ENCODE measurements around the gene TNFRSF6B. TPM values are rescaled to one million over a fixed set of nuclear protein-coding genes. Genes with fewer than 3 reads are reported as not detected.
A peak's percentile ranks its signal among the peaks of the same experiment; 100 is the strongest.
"Not testable (repeated sequence)": the region's sequence is repeated elsewhere in the genome, so short reads cannot be mapped to it uniquely, and the experiment has no call there.

Gene TNFRSF6B
- total RNA-seq, 3 donors from 2014 or later (not counting 1 experiment from before 2014, with no cell fraction given): not detected

GRCh38 chr20:63730189-63730733, 33.8 kb downstream of the TNFRSF6B start:
- H3K36me3 Mint-ChIP-seq; H3K27me3 Mint-ChIP-seq (ENCODE audit: low read depth in 2 of 2); ATAC-seq; H3K9me3 Mint-ChIP-seq; H3K27me3 ChIP-seq (ENCODE audit: control insufficient read depth, insufficient read depth, low read length); H3K4me3 ChIP-seq (ENCODE audit: low read length); H3K27ac Mint-ChIP-seq; H3K4me3 Mint-ChIP-seq; H3K9me3 ChIP-seq (ENCODE audit: control insufficient read depth, insufficient read depth, low read length): not testable (repeated sequence)
- 66% methylated on average over 18 of the region's 18 CpGs for WGBS (ENCODE audit: insufficient coverage)
- DNase-seq: peak in 1 of 2 donors; percentile 16
- Histone ChIP-seq H3K27ac (ENCODE audit: low read length) (peak overlapping the region; percentile 21), H3K36me3 (ENCODE audit: control insufficient read depth, insufficient read depth, low read length) (peaks cover 25% of the 10 kb centered on the region), H3K4me1 (ENCODE audit: control insufficient read depth, insufficient read depth, low read length) (peaks cover 59% of the 10 kb centered on the region)
- H3K4me1 Mint-ChIP-seq: peaks cover 33 to 34% of the 10 kb centered on the region in 2 donors
- intact Hi-C loops (cut with micrococcal nuclease): loop anchor here (10.0 kb wide), 1 partner anchor 95 kb away; no protein-coding TSS in a partner anchor

- H3K36me3 Mint-ChIP-seq: no peaks in the 10 kb centered on the region
- H3K27me3 Mint-ChIP-seq (ENCODE audit: low read depth in 2 of 2): no peaks in the 10 kb centered on the region
- Histone ChIP-seq H3K4me1 (ENCODE audit: control insufficient read depth, insufficient read depth, low read length) (peaks cover 70% of the 10 kb centered on the region), H3K27me3 (ENCODE audit: control insufficient read depth, insufficient read depth, low read length) (no peaks in the 10 kb centered on the region), H3K4me3 (ENCODE audit: low read length) (no peak overlapping the region), H3K27ac (ENCODE audit: low read length) (no peak overlapping the region), H3K9me3 (ENCODE audit: control insufficient read depth, insufficient read depth, low read length) (no peaks in the 10 kb centered on the region), H3K36me3 (ENCODE audit: control insufficient read depth, insufficient read depth, low read length) (peaks cover 24% of the 10 kb centered on the region)
- H3K4me3 Mint-ChIP-seq: no peak overlapping the region
- TF ChIP-seq CTCF (IDR thresholded peaks at IDR 0.05): no peak
- no peak overlapping the region for H3K27ac Mint-ChIP-seq
- H3K4me1 Mint-ChIP-seq: peaks cover 45% of the 10 kb centered on the region in 2 donors
- ATAC-seq: no peak
- no peaks in the 10 kb centered on the region for H3K9me3 Mint-ChIP-seq
- no peak for DNase-seq
- intact Hi-C loops (cut with micrococcal nuclease): loop anchor here (10.0 kb wide), 1 partner anchor 97 kb away; no protein-coding TSS in a partner anchor
- 83% methylated on average over 4 of the region's 5 CpGs for WGBS (ENCODE audit: insufficient coverage)
Observed at GRCh38 chr20:63731410-63731809, 35.0 kb downstream of the TNFRSF6B start.

DNA sequence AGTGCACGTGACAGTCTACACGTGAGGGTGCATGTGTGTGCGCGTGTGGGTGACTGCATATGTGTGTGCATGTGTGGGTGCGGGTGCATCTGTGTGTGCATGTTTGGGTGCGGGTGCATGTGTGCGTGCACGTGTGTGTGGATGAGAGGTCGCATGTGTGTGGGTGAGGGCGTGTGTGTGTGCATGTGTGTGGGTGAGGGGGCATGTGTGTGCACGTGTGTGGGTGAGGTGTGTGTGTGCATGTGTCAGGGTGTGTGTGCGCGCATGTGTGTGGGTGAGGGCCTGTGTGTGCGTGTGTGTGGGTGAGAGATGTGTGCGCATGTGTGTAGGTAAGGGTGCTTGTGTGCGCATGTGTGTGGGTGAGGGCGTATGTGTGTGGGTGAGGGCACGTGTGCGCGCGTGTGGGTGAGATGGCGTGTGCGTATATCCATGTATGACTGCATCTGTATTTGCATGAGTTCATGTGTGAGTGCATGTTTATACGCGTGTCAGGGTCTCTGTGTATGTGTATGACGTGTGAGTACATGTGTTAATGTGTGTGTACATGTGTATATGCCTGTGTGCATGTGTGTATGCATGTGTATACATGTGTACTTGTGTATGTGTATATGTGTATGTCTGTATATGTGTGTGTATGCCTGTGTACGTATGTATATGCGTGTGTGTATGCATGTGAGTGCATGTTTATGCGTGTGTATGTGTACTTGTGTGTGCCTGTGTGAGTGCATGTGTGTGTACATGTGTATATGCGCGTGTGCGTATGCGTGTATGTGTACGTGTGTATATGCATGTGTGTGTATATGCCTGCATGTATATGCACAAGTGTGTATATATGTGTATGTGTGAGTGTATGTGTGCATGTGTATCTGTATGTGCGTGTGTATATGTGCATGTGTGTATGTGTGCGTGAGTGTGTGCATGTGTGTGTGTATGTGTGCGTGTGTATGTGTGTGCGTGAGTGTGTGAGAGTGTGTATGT, 36.0 kb downstream of the TNFRSF6B start:
- peaks cover 24% of the 10 kb centered on the region for H3K36me3 ChIP-seq (ENCODE audit: control insufficient read depth, insufficient read depth, low read length)
- ATAC-seq: no peak
- H3K36me3 Mint-ChIP-seq: no peaks in the 10 kb centered on the region
- intact Hi-C loops (cut with micrococcal nuclease): loop anchor here (10.0 kb wide), 1 partner anchor 98 kb away; no protein-coding TSS in a partner anchor
- H3K4me3 Mint-ChIP-seq: no peak overlapping the region
- no peaks in the 10 kb centered on the region for H3K9me3 Mint-ChIP-seq
- peak in 1 of 2 donors; percentile 13 for DNase-seq
- no peaks in the 10 kb centered on the region for H3K9me3 ChIP-seq (ENCODE audit: control insufficient read depth, insufficient read depth, low read length)
- peaks cover 45 to 55% of the 10 kb centered on the region in 2 donors for H3K4me1 Mint-ChIP-seq
- no peak overlapping the region for H3K27ac ChIP-seq (ENCODE audit: low read length)
- WGBS (ENCODE audit: insufficient coverage): 92% methylated on average over 38 of the region's 38 CpGs
- H3K4me1 ChIP-seq (ENCODE audit: control insufficient read depth, insufficient read depth, low read length): peaks cover 76% of the 10 kb centered on the region
- no peaks in the 10 kb centered on the region for H3K27me3 Mint-ChIP-seq (ENCODE audit: low read depth in 2 of 2)
- TF ChIP-seq CTCF (IDR thresholded peaks at IDR 0.05): no peak
- H3K27me3 ChIP-seq (ENCODE audit: control insufficient read depth, insufficient read depth, low read length): no peaks in the 10 kb centered on the region
- H3K27ac Mint-ChIP-seq: no peak overlapping the region
- no peak overlapping the region for H3K4me3 ChIP-seq (ENCODE audit: low read length)

GRCh38 chr20:63733117-63733516, 36.7 kb downstream of the TNFRSF6B start:
- Histone ChIP-seq H3K36me3 (ENCODE audit: control insufficient read depth, insufficient read depth, low read length) (peaks cover 24% of the 10 kb centered on the region), H3K4me1 (ENCODE audit: control insufficient read depth, insufficient read depth, low read length) (peaks cover 73% of the 10 kb centered on the region), H3K9me3 (ENCODE audit: control insufficient read depth, insufficient read depth, low read length) (no peaks in the 10 kb centered on the region), H3K27me3 (ENCODE audit: control insufficient read depth, insufficient read depth, low read length) (no peaks in the 10 kb centered on the region), H3K27ac (ENCODE audit: low read length) (no peak overlapping the region), H3K4me3 (ENCODE audit: low read length) (no peak overlapping the region)
- ATAC-seq (no peak), DNase-seq (no peak)
- Mint-ChIP-seq H3K4me1 (peaks cover 44 to 48% of the 10 kb centered on the region in 2 donors), H3K36me3 (no peaks in the 10 kb centered on the region), H3K4me3 (no peak overlapping the region), H3K9me3 (no peaks in the 10 kb centered on the region), H3K27me3 (ENCODE audit: low read depth in 2 of 2) (no peaks in the 10 kb centered on the region), H3K27ac (peak overlapping the region in 1 of 2 donors; percentile 19)
- no peak for TF ChIP-seq CTCF (IDR thresholded peaks at IDR 0.05)
- intact Hi-C loops (cut with micrococcal nuclease): loop anchor here (10.0 kb wide), 1 partner anchor 98 kb away; no protein-coding TSS in a partner anchor
- WGBS (ENCODE audit: insufficient coverage): 97% methylated on average over 13 of the region's 13 CpGs

Data from natural killer cell (primary cell).